D721Med (cell line): ENCODE results near the gene JAKMIP1.

Experiments
- DNase-seq: peaks from one replicate; pipeline ENCODE4 v3.0.0; 2011; ENCODE audit warnings: low spot score; ENCODE audit not compliant: insufficient read length
- FAIRE-seq: peaks from 2 replicates; lab custom pipeline; 2011; peaks lifted over from hg19 to GRCh38; lab: Jason Lieb, UNC
- CTCF ChIP-seq: IDR thresholded peaks from 2 replicates; pipeline ENCODE4 v1.5.1; 2012; ENCODE audit warnings: mild to moderate bottlenecking, control low read depth; ENCODE audit not compliant: insufficient read depth; ENCODE audit errors: missing control alignments

The JAKMIP1 gene

GRCh38 chr4:6123541-6123940 is 76.8 kb downstream of the JAKMIP1 start:
- no peak for FAIRE-seq
- DNase-seq, result no peak
- no peak for TF ChIP-seq CTCF

GRCh38 chr4:6123116-6123515 is 77.2 kb downstream of the JAKMIP1 start:
- no peak for DNase-seq
- no peak for FAIRE-seq
- TF ChIP-seq CTCF, result no peak

- no peak for TF ChIP-seq CTCF
- FAIRE-seq (no peak), DNase-seq (no peak)
Measured at GRCh38 chr4:6122496-6122895, 77.9 kb downstream of the JAKMIP1 start.

- DNase-seq (no peak), FAIRE-seq (no peak)
- TF ChIP-seq CTCF, result no peak
Measured at GRCh38 chr4:6121941-6122340, 78.4 kb downstream of the JAKMIP1 start.

- DNase-seq (no peak), FAIRE-seq (no peak)
- TF ChIP-seq CTCF, result no peak
Measured at GRCh38 chr4:6121276-6121850, 79.0 kb downstream of the JAKMIP1 start.

- no peak for FAIRE-seq
- DNase-seq, result no peak
- no peak for TF ChIP-seq CTCF
Measured at GRCh38 chr4:6120361-6120760, 80.0 kb downstream of the JAKMIP1 start.

- DNase-seq (no peak), FAIRE-seq (no peak)
- no peak for TF ChIP-seq CTCF
Measured at GRCh38 chr4:6119507-6120020, 80.8 kb downstream of the JAKMIP1 start.
